Anterior cingulate cortex (tissue), 58 donors: ENCODE data around the gene ANO5.

ENCODE experiments used
- DNase-seq, 58 donors: peaks; one replicate each; lab custom pipeline; 2025; lab: John Stamatoyannopoulos, UW

The ANO5 gene

GRCh38 chr11:22304337-22304961 is 111.6 kb downstream of the ANO5 start:
- peak in 1 of 58 donors; percentile 6 for DNase-seq

DNA sequence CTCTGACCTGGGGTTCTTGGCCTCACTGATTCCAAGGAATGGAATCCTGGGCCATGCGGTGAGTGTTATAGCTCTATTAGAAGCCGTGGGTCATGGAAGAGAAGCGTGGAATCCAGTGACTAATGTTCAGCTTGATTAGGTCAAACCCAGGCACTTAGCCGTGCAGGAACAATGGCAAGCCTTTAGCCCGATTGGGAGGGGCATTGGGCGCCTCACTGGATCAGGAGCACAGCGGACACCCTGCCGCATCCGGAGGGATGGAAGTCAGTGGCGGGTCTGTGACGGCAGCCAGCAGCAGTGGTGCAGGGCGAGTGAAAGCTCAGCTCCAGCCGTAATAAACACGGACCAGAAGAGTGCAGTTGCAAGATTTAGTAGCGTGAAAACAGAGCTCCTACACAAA is 124.8 kb downstream of the ANO5 start:
- no peak for DNase-seq

- no peak for DNase-seq
Measured at GRCh38 chr11:22331771-22332170, 138.9 kb downstream of the ANO5 start.
